LNCaP clone FGC (cell line): ENCODE data around the gene UQCR11.
A peak's percentile ranks its signal among the peaks of the same experiment; 100 is the strongest.

Experiments
- DNase-seq: peaks from one replicate; pipeline ENCODE4 v3.0.0-alpha.2; 2011; ENCODE audit warnings: low read depth
- H3K4me3 ChIP-seq: 2 replicates; pipeline ENCODE4 v1.5.1; 2011; ENCODE audit warnings: mild to moderate bottlenecking, low read depth, low read length, control low read depth
- TF ChIP-seq, protein P1 (sequence below): IDR thresholded peaks from 2 replicates; pipeline ENCODE4 v1.5.1; 2012; ENCODE audit warnings: mild to moderate bottlenecking; ENCODE audit not compliant: control insufficient read depth, insufficient read depth; ENCODE audit errors: extremely low read depth

UQCR11 gene

DNA sequence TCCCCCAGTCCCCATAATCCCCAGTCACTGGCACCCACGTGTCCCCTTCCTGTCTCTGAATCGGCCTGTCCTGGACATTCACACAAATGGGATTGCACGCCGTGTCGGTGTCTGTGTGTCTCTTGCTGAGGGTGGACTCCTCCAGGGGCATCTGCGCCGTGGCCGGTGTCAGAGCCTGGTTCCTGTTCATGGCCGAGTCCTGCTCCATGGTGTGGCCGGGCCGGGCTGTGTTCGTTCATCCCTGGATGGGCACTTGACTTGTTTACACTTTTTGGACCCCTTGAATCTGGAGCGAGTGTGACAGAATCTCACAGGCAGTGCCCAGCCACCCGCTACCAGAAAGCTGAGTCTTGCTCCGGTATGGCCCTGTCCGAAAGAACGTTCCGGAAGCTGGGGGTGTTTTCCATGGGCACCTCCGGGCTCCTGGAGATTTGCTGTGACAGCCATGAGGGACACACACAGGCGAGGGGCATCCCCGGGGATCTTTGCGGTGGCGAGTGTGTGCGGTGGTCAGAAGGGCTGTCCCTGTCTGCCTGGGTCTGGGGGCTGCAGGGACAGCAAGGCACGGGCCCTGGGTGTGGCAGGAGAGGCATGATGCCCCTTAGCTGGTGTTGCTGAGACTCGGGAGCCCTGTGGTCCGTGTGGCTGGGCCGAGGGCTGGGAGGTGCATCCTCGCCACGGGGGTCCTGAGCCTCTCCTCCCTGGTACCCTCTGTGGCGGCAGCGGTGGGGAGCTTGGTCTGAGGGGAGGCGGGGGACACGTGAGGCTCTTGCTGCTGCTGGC, 30.7 kb downstream of the UQCR11 start:
- H3K4me3 ChIP-seq, result no peak overlapping the region
- TF ChIP-seq, protein P1, sequence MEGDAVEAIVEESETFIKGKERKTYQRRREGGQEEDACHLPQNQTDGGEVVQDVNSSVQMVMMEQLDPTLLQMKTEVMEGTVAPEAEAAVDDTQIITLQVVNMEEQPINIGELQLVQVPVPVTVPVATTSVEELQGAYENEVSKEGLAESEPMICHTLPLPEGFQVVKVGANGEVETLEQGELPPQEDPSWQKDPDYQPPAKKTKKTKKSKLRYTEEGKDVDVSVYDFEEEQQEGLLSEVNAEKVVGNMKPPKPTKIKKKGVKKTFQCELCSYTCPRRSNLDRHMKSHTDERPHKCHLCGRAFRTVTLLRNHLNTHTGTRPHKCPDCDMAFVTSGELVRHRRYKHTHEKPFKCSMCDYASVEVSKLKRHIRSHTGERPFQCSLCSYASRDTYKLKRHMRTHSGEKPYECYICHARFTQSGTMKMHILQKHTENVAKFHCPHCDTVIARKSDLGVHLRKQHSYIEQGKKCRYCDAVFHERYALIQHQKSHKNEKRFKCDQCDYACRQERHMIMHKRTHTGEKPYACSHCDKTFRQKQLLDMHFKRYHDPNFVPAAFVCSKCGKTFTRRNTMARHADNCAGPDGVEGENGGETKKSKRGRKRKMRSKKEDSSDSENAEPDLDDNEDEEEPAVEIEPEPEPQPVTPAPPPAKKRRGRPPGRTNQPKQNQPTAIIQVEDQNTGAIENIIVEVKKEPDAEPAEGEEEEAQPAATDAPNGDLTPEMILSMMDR, result no peak
- no peak for DNase-seq

DNA sequence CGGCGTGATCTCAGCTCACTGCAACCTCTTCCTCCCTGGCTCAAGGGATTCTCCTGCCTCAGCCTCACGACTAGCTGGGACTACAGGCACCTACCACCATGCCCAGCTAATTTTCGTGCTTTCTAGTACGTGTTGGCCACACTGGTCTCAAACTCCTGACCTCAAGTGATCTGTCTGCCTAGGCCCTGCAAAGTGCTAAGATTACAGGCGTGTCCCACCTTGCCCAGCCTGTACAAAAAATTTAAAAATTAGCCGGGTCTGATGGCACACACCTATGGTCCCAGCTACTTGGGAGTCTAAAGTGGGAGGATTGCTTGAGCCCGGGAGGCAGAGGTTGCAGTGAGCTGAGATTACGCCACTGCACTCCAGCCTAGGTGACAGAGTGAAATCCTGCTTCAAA, 32.5 kb downstream of the UQCR11 start:
- DNase-seq, result no peak
- H3K4me3 ChIP-seq, result no peak overlapping the region
- TF ChIP-seq, protein P1, result no peak

DNA sequence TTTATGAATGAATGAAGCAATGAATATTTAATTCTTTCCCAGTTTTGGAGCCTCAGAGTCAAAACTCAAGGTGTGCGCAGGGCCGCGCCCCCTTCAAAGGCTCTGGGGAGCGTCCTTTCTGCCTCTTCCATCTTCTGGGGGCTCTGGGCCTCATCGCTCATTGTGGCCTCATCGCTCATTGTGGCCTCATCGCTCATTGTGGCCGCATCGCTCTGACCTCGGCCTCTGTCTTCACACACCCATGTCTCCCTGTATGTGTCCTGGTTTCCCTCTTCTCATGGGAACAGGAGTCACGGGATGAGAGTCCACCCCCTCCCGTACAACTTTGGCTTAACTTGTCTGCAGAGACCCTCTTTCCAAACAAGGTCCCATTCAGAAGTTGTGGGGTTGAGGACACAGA, 33.9 kb downstream of the UQCR11 start:
- DNase-seq, result no peak
- TF ChIP-seq, protein P1, result no peak
- no peak overlapping the region for H3K4me3 ChIP-seq

DNA sequence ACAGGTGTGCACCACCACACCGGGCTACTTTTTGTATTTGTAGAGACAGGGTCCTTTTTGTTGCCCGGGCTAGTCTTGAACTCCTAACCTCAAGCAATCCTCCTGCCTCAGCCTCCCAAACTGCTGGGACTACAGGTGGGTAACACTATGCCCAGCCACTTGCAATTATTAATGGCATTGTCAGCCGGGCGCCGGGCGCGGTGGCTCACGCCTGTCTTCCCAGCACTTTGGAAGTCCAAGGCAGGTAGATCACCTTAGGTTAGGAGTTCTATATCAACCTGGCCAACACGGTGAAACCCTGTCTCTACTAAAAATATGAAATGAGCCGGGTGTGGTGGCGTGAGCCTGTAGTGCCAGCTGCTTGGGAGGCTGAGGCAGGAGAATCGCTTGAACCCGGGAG, 34.4 kb downstream of the UQCR11 start:
- no peak for DNase-seq
- TF ChIP-seq, protein P1, result no peak

DNA sequence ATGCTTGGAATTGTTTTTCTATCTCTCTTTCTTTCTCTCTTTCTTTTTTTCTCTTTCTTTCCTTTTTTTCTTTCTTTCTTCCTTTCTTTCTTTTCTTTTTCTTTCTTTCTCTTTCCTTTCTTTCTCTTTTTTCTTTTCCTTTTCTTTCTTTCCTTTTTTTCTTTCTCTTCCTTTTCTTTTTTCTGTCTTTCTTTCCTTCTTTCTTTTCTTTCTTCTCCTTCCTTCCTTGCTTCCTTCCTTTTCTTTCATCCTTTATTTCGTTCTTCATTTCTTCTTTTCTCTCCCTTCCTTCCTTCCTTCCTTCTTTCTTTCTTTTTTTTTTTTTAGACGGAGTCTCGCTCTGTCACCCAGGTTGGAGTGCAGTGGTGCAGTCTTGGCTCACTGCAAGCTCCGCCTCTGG, 35.3 kb downstream of the UQCR11 start:
- no peak overlapping the region for H3K4me3 ChIP-seq
- DNase-seq, result no peak
- TF ChIP-seq, protein P1, result no peak

More for the DNA sequence above, 34.4 kb downstream of the UQCR11 start:
- H3K4me3 ChIP-seq, result no peak overlapping the region

DNA sequence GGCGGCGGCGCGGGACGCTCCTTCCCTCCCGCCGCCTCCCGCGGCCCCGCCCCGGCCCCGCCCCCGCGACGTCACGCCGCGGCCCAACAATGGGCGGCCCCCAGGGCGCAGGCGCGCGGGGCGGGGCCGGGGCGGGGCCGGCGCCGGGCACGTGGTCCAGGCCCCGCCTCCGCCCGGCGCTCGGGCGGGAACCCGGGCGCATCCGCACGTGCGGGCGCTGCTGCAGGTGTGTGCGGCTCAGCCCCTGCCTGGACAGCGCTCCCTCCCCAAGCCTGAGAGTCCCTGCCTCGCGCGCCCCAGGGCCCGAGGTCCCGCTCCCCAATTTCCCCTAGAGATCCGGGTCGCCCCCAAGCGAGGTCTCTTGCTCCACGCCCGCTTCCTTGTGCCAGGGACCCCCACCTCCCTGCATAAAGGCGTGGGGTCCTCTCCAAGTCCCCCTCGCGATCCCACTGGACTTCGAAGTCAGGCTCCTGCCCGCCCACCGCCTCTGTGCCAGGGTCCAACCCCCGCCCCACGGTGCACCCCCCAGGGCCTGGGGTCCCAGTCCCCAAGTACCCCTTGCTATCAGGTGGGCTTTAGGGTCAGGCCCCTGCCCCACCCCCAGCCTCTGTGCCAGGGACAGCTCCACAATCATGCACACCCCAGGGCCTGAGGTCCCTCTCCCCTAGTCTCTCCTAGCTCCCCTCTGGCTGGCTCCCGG, 36.8 kb downstream of the UQCR11 start, which contains the start of gene MEX3D:
TSS of gene MEX3D (minus strand) at position 6 of the 700 bp plus-strand sequence. CDS start 267 bp downstream, outside the sequence.
- H3K4me3 ChIP-seq, result peak within 1 kb of the TSS; percentile 65
- TF ChIP-seq, protein P1, result no peak
- DNase-seq, result no peak
